Hematopoietic multipotent progenitor cell treated with erythropoietin and hydrocortisone succinate and interleukin-3 and kit ligand, for 4 days (in vitro differentiated cells): ENCODE data around the gene BGN.

Experiments used
- DNase-seq: peaks from one replicate; pipeline ENCODE4 v3.0.0-alpha.2; 2015

The BGN gene

GRCh38 chrX:153494541-153495361 is at the start of gene BGN:
BGN (plus strand) TSS chrX:153494980; CDS start chrX:153504632, 9,652 bp downstream.
- DNase-seq: peak; percentile 37

DNA sequence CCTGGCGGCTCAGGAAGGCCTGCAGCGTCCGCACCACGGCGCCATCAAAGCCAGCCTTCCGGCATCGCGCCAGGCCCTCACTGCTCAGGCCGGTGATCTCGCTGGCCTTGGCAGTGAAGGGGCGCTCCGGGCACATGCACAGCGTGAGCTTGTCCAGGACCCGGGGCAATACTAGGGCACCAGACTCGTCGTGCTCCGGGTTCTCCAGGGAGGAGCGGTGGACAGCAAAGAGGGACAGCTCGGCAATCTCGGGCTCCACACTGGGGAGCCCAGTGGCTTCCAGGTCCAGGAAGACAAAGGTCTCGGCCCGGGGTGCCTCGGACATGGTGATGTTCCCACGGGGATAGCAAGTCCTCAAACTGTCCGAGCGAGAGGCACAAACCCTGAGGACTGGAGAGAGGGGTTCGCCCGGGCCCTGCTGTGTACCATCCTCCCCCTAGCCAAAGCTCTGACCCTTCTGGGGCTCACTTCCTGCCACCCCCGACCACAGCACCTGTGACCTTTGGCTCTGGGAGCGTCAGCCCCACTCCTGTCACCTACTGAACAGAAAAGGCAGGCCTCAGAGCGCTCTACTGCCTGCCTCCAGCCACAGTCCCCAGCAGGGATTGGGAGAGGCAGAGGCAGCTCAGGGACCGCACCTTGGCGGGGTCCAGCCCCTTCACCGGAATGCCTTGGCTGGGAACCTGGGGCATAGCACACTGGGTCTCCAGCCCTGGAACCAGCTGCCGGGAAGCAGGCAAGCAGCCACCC is 49.5 kb upstream of the BGN start:
- DNase-seq: no peak

DNA sequence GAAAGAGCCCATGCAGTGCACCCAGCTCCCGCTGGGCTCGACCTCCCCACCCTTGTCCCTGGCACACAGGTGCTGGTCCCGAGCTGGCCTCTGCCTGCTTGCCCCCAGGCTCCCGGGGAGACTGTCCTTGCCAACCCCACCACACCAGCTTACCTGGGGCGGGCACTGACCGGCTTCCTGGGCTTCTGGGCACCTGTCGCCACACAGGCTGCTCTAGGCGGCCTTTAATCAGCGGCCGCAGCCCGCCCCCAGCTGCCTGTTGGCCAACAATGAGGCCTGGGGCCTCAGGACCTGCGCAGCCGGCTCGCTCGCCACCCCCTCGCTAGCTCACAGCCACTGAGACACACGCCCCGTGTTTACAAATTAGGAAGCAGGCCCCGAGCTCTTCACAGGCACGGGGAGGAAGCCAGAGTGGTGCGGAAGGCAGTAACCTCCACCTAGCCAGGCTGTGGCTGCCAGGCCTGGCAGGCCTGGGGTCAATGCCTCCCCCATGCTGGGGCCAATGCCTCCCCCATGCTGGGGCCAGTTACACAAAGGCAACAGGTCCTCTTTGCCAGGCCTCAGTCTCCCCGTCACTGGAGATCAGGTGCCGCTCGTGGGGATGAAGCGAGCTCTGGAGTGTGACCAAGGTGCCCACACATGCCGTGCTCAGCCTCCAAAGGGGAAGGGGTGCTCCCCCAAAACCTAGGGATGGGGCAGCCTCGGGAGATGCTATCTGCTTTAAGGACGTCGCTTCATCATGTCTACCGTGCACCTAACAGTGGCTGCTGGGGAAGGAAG is 48.7 kb upstream of the BGN start, which contains the start of gene TREX2:
TREX2 (minus strand) TSS at position 201 of the 780 bp plus-strand sequence. CDS start 626 bp downstream, outside the sequence.
- peak; percentile 5 for DNase-seq

GRCh38 chrX:153446636-153446936 is 48.2 kb upstream of the BGN start:
- DNase-seq: no peak

GRCh38 chrX:153446950-153447580 is 47.7 kb upstream of the BGN start:
- DNase-seq: no peak

DNA sequence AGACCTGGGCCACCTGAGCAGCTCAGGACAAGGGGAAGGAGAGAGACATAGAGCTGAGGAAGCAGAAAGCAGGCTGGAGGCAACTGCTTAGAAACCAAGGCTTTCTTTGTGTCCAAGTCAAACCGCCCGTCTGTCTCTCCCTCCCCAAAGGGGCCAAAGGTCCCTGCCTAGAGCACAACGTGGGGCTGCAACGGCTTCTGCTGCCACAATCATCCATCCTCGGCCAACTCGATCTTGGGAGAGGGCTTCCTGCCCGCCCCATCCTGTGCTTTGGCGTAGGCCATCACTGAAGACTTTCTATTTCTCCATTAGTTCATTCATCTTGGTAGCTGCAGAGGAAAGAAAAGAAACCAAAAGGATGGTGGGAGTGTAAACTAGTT is 47.2 kb upstream of the BGN start:
- no peak for DNase-seq

- no peak for DNase-seq
These were observed 46.0 kb upstream of the BGN start for GRCh38 chrX:153448556-153449367.

- no peak for DNase-seq
These were observed 45.2 kb upstream of the BGN start for GRCh38 chrX:153449368-153450113.

DNA sequence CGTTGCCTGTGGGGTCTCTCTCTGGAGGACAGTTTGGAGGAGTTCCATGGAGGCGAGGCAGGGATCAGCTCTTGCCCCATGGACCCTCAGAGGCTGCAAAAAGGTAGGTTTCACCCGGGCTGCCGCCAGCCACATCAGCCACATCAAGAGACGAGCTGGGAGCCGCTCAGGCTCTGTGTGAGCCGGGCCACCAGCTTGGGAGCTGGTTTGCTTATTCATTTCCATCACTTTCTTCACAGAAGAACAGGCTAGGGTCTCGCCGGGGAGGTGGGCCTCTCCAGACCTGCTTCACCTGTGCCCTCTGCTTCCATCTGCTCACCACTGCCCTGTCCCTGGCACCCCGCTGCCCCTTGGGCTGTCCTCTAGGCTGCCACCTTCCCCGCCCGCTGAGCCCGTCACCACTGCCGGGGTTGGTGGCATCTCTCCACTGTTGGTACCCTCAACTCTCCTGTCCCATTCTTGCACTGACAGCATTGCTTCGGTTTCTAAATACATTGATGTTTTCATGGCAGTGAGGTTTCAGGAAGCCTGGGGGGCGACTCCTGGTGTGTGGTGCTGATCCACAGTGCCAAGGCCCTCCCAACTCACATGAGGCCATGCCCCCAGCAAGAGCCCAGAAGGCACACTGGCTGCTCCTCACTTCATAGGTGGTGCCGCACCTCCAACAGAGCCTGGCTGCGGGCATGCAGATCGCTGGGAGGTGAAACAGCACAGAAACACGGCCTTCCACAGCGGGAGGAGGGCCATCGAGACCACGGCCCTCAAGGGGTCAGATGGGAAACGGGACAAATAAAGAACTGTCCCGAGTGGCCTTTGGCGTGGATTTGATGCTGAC is 44.4 kb upstream of the BGN start:
- DNase-seq: no peak

- no peak for DNase-seq
These were observed 43.9 kb upstream of the BGN start for GRCh38 chrX:153450949-153451277.

DNA sequence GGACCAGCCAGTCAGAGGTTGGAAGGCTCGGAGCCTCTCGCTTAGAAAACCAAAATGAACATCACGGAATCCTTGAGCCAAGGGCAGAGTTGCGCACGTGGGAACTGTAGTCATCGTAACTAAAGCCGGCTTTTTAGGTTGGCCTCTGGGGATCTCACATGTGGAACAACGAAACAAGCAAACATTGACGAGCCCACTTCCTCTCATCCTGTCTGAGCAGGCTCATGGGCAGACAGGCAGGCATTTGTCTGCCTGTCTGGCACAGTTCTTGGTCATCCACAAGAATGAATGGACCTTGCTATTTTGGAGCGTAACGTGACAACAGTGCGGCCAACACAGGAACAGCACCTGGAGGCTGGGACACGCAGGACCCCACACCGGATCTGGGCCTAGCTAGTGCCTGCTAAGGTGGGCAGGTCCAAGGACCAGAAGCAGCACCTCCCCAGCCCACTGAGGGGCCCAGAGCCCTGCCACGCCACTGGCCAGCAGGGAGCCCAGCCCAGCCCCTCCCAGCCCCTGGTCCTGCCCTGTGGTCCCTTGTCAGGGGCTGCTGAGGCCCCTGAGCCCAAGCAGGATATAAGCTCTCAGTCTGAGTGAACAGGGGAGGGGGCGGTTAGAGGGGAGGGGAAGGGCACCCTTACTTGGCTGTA is 39.8 kb upstream of the BGN start:
- no peak for DNase-seq

GRCh38 chrX:153455571-153455970 is 39.2 kb upstream of the BGN start:
- no peak for DNase-seq

GRCh38 chrX:153456161-153456560 is 38.6 kb upstream of the BGN start:
- DNase-seq: no peak

DNA sequence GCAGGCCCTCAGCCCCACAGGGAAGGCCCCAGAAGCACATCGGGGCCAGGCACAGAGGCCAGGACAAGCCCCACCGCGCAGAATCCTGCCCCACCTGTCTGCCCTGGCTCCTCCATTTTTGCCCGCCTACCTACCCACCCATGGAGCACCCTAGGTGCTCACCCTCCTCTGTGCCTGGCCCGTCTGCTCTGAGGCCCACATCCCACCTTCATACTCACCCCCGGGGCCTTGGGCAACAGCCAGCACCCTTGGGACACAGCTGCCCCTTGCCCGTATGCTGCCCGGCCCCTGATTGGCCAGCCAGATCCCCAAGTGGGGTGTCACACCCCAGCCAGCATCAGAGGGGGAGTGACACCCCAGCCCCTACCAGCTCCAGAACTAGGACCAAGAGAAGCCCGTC is 38.1 kb upstream of the BGN start:
- no peak for DNase-seq

GRCh38 chrX:153457136-153457825 is 37.5 kb upstream of the BGN start:
- DNase-seq: no peak

DNA sequence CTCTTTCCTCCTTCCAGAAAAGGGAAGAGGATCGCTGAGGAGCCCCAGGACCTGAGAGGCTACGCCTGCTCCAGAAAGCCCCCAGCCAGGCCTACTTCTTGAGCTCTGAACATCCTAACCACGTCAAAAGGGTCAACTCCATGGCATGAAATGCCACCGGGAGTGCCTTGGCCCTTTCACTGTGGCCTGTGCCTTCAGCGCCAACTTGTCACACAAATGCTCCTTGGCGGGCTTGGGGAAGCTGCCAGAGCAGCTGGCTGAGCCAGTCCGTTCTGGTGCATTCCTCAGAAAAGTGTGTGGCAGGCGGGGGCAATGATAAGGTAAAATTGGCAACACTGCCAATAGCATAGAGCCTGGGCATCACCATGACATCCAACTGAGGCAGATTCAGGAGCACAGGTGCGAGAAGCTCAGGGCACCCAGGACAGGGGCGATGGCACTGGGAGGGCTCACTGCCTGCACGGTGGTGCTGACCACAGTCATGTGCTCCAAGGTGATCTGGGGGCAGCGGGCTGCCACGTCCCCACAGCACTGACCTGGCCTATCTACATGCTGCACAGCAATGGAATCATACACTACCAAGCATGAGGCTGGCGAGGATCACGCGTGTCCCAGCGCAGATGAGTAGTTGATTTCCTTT is 36.8 kb upstream of the BGN start:
- DNase-seq: no peak

DNA sequence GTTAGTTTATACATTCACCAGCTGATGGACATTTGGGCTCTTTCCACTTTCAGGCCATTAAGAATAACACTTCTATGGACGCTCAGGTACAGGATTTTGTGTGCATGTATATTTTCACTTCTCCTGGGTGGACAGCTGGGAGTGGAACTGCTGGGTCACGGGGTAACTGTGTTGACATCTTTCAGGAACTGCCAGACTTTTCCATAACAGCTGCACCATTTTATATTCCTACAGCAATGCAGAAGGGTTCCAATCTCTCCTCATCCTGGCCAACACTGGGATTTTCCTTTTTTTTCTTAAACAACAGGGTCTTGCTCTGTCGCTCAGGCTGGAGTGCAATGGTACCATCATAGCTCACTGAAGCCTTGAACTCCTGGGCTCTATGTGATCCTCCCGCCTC is 36.3 kb upstream of the BGN start:
- no peak for DNase-seq

- DNase-seq: no peak
These were observed 34.8 kb upstream of the BGN start for GRCh38 chrX:153459986-153460385.

DNA sequence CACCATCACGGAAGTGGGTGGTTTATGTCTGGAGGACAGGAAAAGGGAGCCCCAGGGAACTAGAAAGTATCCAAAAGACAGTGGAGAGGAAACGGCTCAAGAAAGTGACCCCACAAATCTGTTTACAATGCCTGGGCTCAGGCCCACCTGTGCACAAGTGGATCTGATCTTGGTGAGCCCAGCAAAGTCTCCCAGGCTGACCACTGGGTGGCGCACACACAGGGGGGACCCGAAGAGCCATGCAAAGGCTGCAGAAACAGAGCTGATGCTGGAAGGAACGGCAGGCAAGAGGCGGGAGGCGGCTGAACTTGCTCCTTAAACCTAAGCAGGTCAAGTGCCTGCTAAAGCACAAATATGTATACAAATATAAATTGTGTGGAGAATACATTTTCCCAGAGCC is 34.0 kb upstream of the BGN start:
- peak; percentile 66 for DNase-seq
